Esophagus squamous epithelium (tissue), 5 donors: ENCODE data around the gene MCU. TPM values are rescaled to one million over a fixed set of nuclear protein-coding genes. Genes with fewer than 3 reads are reported as not detected.
A peak's percentile ranks its signal among the peaks of the same experiment; 100 is the strongest.

Experiments
- DNase-seq: peaks from one replicate; lab custom pipeline; 2025; lab: John Stamatoyannopoulos, UW
- H3K27ac ChIP-seq, 4 donors: fragments of 200-600 bp; sonication (generic); one replicate each; pipeline ENCODE4 v1.5.1; 2016 to 2019; ENCODE audit warnings: mild to moderate bottlenecking in 1 of 4
- H3K27me3 ChIP-seq, 4 donors: fragments of 200-600 bp; sonication (generic); 1 replicate in 3 of 4; 2 replicates in 1 of 4; pipeline versions ENCODE4 v1.5.1 to v1.6.0; 2017 to 2021; ENCODE audit warnings: antibody characterized with exemption in 1 of 4
- H3K36me3 ChIP-seq, 3 donors: fragments of 200-600 bp; sonication (generic); one replicate each; pipeline ENCODE4 v1.5.1; 2016 to 2019
- H3K4me1 ChIP-seq, 3 donors: fragments of 200-600 bp; sonication (generic); one replicate each; pipeline ENCODE4 v1.5.1; 2017 to 2019
- H3K4me3 ChIP-seq, 4 donors: fragments of 200-600 bp; sonication (generic); 1 replicate in 3 of 4; 2 replicates in 1 of 4; pipeline ENCODE4 v1.5.1; 2016 to 2019; ENCODE audit warnings: mild to moderate bottlenecking in 2 of 4, moderate library complexity in 1 of 4
- H3K9me3 ChIP-seq, 3 donors: fragments of 200-600 bp; sonication (generic); one replicate each; pipeline ENCODE4 v1.5.1; 2016 to 2019
- CTCF ChIP-seq, 6 experiments: fragments of 450-650 bp in 4 of 6; fragments of 200-600 bp in 2 of 6; sonication (generic) in 2 of 6; IDR thresholded peaks; one replicate each; pipeline ENCODE4 v1.5.1; 2016 to 2019; ENCODE audit warnings: antibody characterized with exemption in 6 of 6, mild to moderate bottlenecking in 4 of 6, moderate library complexity in 4 of 6
- POLR2A ChIP-seq, 4 donors: fragments of 450-650 bp; IDR thresholded peaks; one replicate each; pipeline ENCODE4 v1.6.1; 2017; ENCODE audit warnings: antibody characterized with exemption in 4 of 4, mild to moderate bottlenecking in 4 of 4, moderate library complexity in 3 of 4
- WGBS, 2 donors: methylation state at CpG; one replicate each; pipeline ENCODE4 v1.1.5; 2018; 5-methylcytosine and 5-hydroxymethylcytosine counted together
- intact Hi-C: fragments of 100-400 bp; cut with DNase I; formaldehyde crosslinking; loops from one replicate; pipeline ENCODE4 v1.15.0; 2022
- total RNA-seq, 4 donors: library from RNA; depleted of rRNA; stranded (reverse); fragments of >200 nt; gene quantifications; one replicate each; pipeline ENCODE4 v1.1.0, GENCODE V29; 2016
- donor health status: DM: yes; HTN: yes; CAD: no.

The MCU gene
- total RNA-seq, 4 donors from 2014 or later, result 19.9 to 30.0 (median 23.4) TPM

GRCh38 chr10:72740528-72740927 is 48.6 kb downstream of the MCU start:
- Histone ChIP-seq H3K27ac (no peak overlapping the region), H3K9me3 (no peaks in the 10 kb centered on the region), H3K4me1 (peaks cover 3 to 61% (median 16%) of the 10 kb centered on the region in 3 donors), H3K4me3 (no peak overlapping the region), H3K27me3 (no peaks in the 10 kb centered on the region), H3K36me3 (no peaks in the 10 kb centered on the region)
- intact Hi-C loops, result no loop called here
- 50 to 57% methylated on average over 2 of the region's 2 CpGs for WGBS, 2 donors
- DNase-seq, result no peak
- no peak for TF ChIP-seq CTCF (IDR thresholded peaks at IDR 0.05)
- no peak for TF ChIP-seq POLR2A (IDR thresholded peaks at IDR 0.05)

- Histone ChIP-seq H3K9me3 (no peaks in the 10 kb centered on the region), H3K36me3 (no peaks in the 10 kb centered on the region), H3K27me3 (no peaks in the 10 kb centered on the region), H3K4me1 (peaks cover 0 to 58% (median 10%) of the 10 kb centered on the region in 3 donors), H3K4me3 (no peak overlapping the region), H3K27ac (no peak overlapping the region)
- TF ChIP-seq CTCF (IDR thresholded peaks at IDR 0.05) (no peak), POLR2A (IDR thresholded peaks at IDR 0.05) (no peak)
- WGBS, 2 donors, result 87% methylated on average over 3 of the region's 3 CpGs
- intact Hi-C loops, result no loop called here
- DNase-seq, result no peak
These were observed 50.1 kb downstream of the MCU start for GRCh38 chr10:72742092-72742491.

GRCh38 chr10:72742797-72743196 is 50.9 kb downstream of the MCU start:
- Histone ChIP-seq H3K9me3 (no peaks in the 10 kb centered on the region), H3K36me3 (no peaks in the 10 kb centered on the region), H3K4me1 (peaks cover 0 to 51% (median 9%) of the 10 kb centered on the region in 3 donors), H3K27me3 (no peaks in the 10 kb centered on the region), H3K4me3 (no peak overlapping the region), H3K27ac (no peak overlapping the region)
- WGBS, 2 donors, result 91 to 92% methylated on average over 5 of the region's 5 CpGs
- intact Hi-C loops, result no loop called here
- TF ChIP-seq POLR2A (IDR thresholded peaks at IDR 0.05), result no peak
- TF ChIP-seq CTCF (IDR thresholded peaks at IDR 0.05), result no peak
- no peak for DNase-seq

GRCh38 chr10:72744566-72744965 is 52.6 kb downstream of the MCU start:
- no peaks in the 10 kb centered on the region for H3K9me3 ChIP-seq
- H3K27me3 ChIP-seq, result no peaks in the 10 kb centered on the region
- intact Hi-C loops, result no loop called here
- peaks cover 0 to 36% (median 5%) of the 10 kb centered on the region in 3 donors for H3K4me1 ChIP-seq
- no peak for DNase-seq
- no peak overlapping the region for H3K4me3 ChIP-seq
- TF ChIP-seq POLR2A (IDR thresholded peaks at IDR 0.05) (no peak), CTCF (IDR thresholded peaks at IDR 0.05) (no peak)
- 58 to 78% methylated on average over 3 of the region's 3 CpGs for WGBS, 2 donors
- no peaks in the 10 kb centered on the region for H3K36me3 ChIP-seq
- peak overlapping the region in 2 of 4 donors; percentile 24 to 36 for H3K27ac ChIP-seq

GRCh38 chr10:72746426-72747363 is 54.8 kb downstream of the MCU start:
- no peaks in the 10 kb centered on the region for H3K36me3 ChIP-seq
- H3K9me3 ChIP-seq, result no peaks in the 10 kb centered on the region
- WGBS, 2 donors, result 43 to 49% methylated on average over 3 of the region's 3 CpGs
- DNase-seq, result no peak
- H3K4me3 ChIP-seq, result no peak overlapping the region
- TF ChIP-seq POLR2A (IDR thresholded peaks at IDR 0.05) (no peak), CTCF (IDR thresholded peaks at IDR 0.05) (no peak)
- H3K27me3 ChIP-seq, result no peaks in the 10 kb centered on the region
- H3K27ac ChIP-seq, result peak overlapping the region in 3 of 4 donors; percentile 4 to 51 (median 36)
- H3K4me1 ChIP-seq, result peaks cover 0 to 24% (median 0%) of the 10 kb centered on the region in 3 donors
- intact Hi-C loops, result no loop called here
